ENCODE results near the gene TXNRD3.

GRCh38 chr3:126621627-126622345 is 33.1 kb downstream of the TXNRD3 start:
- TF ChIP-seq, protein P1, sequence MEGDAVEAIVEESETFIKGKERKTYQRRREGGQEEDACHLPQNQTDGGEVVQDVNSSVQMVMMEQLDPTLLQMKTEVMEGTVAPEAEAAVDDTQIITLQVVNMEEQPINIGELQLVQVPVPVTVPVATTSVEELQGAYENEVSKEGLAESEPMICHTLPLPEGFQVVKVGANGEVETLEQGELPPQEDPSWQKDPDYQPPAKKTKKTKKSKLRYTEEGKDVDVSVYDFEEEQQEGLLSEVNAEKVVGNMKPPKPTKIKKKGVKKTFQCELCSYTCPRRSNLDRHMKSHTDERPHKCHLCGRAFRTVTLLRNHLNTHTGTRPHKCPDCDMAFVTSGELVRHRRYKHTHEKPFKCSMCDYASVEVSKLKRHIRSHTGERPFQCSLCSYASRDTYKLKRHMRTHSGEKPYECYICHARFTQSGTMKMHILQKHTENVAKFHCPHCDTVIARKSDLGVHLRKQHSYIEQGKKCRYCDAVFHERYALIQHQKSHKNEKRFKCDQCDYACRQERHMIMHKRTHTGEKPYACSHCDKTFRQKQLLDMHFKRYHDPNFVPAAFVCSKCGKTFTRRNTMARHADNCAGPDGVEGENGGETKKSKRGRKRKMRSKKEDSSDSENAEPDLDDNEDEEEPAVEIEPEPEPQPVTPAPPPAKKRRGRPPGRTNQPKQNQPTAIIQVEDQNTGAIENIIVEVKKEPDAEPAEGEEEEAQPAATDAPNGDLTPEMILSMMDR (IDR thresholded peaks at IDR 0.05) = no peak
- no peak for TF ChIP-seq POLR2A (IDR thresholded peaks at IDR 0.05)
